ENCODE data around the gene ZNF438. TPM values are rescaled to one million over a fixed set of nuclear protein-coding genes. Genes with fewer than 3 reads are reported as not detected.

The ZNF438 gene
- total RNA-seq, 1 donor = 4.3 TPM

DNA sequence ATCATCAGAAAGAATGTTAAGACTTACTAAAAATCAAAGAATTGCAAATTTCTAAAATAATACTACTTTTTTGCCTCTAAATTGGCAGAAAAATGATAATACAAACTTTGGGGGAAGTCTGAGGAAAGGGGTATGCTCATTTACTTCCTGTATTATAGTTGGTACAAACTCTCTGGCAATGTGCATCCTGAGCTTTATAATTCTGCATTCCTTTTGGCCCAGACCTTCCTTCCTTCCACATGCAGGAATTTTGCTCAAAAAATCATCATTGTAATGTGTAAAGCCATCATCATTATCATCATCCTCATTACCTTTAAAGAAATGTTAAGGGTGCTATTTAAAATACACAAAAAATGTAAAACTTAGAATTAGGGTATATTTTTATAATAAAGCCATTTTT lies 148.5 kb downstream of the ZNF438 start:
- H3K27ac ChIP-seq (ENCODE audit: low read depth, low read length) = no peak overlapping the region
- no peak overlapping the region for H3K4me2 ChIP-seq (ENCODE audit: insufficient read depth, low read length)
- no peak overlapping the region for H3K4me3 ChIP-seq (ENCODE audit: insufficient read depth, low read length)
- TF ChIP-seq, protein P1, sequence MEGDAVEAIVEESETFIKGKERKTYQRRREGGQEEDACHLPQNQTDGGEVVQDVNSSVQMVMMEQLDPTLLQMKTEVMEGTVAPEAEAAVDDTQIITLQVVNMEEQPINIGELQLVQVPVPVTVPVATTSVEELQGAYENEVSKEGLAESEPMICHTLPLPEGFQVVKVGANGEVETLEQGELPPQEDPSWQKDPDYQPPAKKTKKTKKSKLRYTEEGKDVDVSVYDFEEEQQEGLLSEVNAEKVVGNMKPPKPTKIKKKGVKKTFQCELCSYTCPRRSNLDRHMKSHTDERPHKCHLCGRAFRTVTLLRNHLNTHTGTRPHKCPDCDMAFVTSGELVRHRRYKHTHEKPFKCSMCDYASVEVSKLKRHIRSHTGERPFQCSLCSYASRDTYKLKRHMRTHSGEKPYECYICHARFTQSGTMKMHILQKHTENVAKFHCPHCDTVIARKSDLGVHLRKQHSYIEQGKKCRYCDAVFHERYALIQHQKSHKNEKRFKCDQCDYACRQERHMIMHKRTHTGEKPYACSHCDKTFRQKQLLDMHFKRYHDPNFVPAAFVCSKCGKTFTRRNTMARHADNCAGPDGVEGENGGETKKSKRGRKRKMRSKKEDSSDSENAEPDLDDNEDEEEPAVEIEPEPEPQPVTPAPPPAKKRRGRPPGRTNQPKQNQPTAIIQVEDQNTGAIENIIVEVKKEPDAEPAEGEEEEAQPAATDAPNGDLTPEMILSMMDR (IDR thresholded peaks at IDR 0.05; ENCODE audit: extremely low read depth, low read depth, low read length) = no peak
- no peaks in the 10 kb centered on the region for H3K79me2 ChIP-seq (ENCODE audit: insufficient read depth, low read length)
- DNase-seq (ENCODE audit: insufficient read length, low spot score, missing footprints) = no peak
- no peaks in the 10 kb centered on the region for H3K4me1 ChIP-seq (ENCODE audit: insufficient read depth, low read length)
- H4K20me1 ChIP-seq (ENCODE audit: insufficient read depth, low read length) = no peaks in the 10 kb centered on the region
- H3K9me3 ChIP-seq (ENCODE audit: low read depth, low read length) = no peaks in the 10 kb centered on the region
- no peaks in the 10 kb centered on the region for H3K36me3 ChIP-seq (ENCODE audit: insufficient read depth, low read length)
- H2AFZ ChIP-seq (ENCODE audit: low read length) = no peak overlapping the region
- H3K27me3 ChIP-seq (ENCODE audit: insufficient read depth, low read length) = no peaks in the 10 kb centered on the region

DNA sequence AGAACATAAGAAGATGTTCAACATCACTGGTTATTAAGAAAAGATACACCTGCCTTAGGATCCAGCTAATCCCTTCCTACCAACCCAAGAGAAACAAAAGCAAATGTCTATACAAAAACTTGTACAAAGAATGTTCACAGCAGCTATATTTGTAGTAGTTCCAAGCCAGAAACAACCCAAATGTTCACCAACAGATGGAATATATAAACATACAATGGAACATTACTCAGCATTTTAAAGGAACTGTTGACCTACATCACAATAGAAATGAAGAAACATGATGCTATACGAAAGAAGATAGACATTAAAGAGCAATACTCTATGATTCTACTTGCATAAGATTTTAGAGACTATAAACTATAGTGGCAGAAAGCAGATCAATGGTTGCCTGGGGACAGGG lies 149.4 kb downstream of the ZNF438 start:
- H3K4me2 ChIP-seq (ENCODE audit: insufficient read depth, low read length) = no peak overlapping the region

DNA sequence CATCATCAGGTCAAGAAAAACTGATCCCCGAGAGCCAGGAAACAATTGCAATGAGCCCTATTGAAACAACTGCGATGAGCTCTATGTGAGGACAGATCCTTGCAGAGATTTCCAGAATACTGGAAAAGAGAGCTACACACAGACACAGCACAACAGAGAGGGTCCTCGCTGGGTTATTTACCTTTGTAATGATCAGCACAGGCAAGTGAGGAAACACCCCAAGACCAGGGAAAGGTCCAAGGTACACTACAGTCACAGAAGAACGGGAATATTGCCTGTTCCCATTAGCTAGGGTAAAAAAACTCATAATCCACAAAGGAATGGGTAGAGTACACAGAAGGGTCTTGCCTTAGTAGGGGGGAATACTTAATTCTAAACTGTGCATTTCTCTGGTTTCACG lies 152.7 kb downstream of the ZNF438 start:
- TF ChIP-seq, protein P1 (IDR thresholded peaks at IDR 0.05; ENCODE audit: extremely low read depth, low read depth, low read length) = no peak
- H3K27me3 ChIP-seq (ENCODE audit: insufficient read depth, low read length) = no peaks in the 10 kb centered on the region
- no peak overlapping the region for H3K27ac ChIP-seq (ENCODE audit: low read depth, low read length)
- DNase-seq (ENCODE audit: insufficient read length, low spot score, missing footprints) = no peak
- no peaks in the 10 kb centered on the region for H3K79me2 ChIP-seq (ENCODE audit: insufficient read depth, low read length)
- H3K36me3 ChIP-seq (ENCODE audit: insufficient read depth, low read length) = no peaks in the 10 kb centered on the region
- no peak overlapping the region for H3K4me2 ChIP-seq (ENCODE audit: insufficient read depth, low read length)
- H3K4me1 ChIP-seq (ENCODE audit: insufficient read depth, low read length) = no peaks in the 10 kb centered on the region
- H4K20me1 ChIP-seq (ENCODE audit: insufficient read depth, low read length) = no peaks in the 10 kb centered on the region
- H3K4me3 ChIP-seq (ENCODE audit: insufficient read depth, low read length) = no peak overlapping the region
- H2AFZ ChIP-seq (ENCODE audit: low read length) = no peak overlapping the region
- no peaks in the 10 kb centered on the region for H3K9me3 ChIP-seq (ENCODE audit: low read depth, low read length)

More for the DNA sequence above, 149.4 kb downstream of the ZNF438 start:
- DNase-seq (ENCODE audit: insufficient read length, low spot score, missing footprints) = no peak
- no peak overlapping the region for H3K4me3 ChIP-seq (ENCODE audit: insufficient read depth, low read length)
- H3K9me3 ChIP-seq (ENCODE audit: low read depth, low read length) = no peaks in the 10 kb centered on the region
- TF ChIP-seq, protein P1 (IDR thresholded peaks at IDR 0.05; ENCODE audit: extremely low read depth, low read depth, low read length) = no peak
- no peaks in the 10 kb centered on the region for H3K27me3 ChIP-seq (ENCODE audit: insufficient read depth, low read length)
- H3K79me2 ChIP-seq (ENCODE audit: insufficient read depth, low read length) = no peaks in the 10 kb centered on the region
- no peak overlapping the region for H2AFZ ChIP-seq (ENCODE audit: low read length)
- H3K4me1 ChIP-seq (ENCODE audit: insufficient read depth, low read length) = no peaks in the 10 kb centered on the region
- no peak overlapping the region for H3K27ac ChIP-seq (ENCODE audit: low read depth, low read length)
- H3K36me3 ChIP-seq (ENCODE audit: insufficient read depth, low read length) = no peaks in the 10 kb centered on the region
- no peaks in the 10 kb centered on the region for H4K20me1 ChIP-seq (ENCODE audit: insufficient read depth, low read length)

DNA sequence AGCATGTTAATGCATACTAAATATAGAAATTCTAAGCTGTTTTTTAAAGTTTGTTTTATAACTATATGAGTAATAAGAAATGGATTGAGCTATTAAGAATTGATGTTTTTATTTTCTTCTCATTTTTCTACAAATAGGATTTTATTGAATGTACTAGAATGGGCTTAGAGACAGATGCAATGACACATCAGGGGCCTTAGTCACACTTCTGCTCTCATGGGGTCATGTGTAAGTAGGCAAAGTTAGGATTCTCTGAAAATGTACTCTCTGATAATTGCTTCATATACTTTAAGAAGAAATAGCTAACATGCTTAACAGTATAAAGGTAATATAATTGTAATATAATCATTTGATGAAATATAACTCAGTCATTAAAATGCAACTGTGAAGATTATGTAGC lies 154.6 kb downstream of the ZNF438 start:
- H3K79me2 ChIP-seq (ENCODE audit: insufficient read depth, low read length) = no peaks in the 10 kb centered on the region
- H3K4me2 ChIP-seq (ENCODE audit: insufficient read depth, low read length) = no peak overlapping the region
- H3K9me3 ChIP-seq (ENCODE audit: low read depth, low read length) = no peaks in the 10 kb centered on the region
- H3K36me3 ChIP-seq (ENCODE audit: insufficient read depth, low read length) = no peaks in the 10 kb centered on the region
- H3K4me1 ChIP-seq (ENCODE audit: insufficient read depth, low read length) = no peaks in the 10 kb centered on the region
- peak; percentile 81 for DNase-seq (ENCODE audit: insufficient read length, low spot score, missing footprints)
- no peak overlapping the region for H3K4me3 ChIP-seq (ENCODE audit: insufficient read depth, low read length)
- H3K27me3 ChIP-seq (ENCODE audit: insufficient read depth, low read length) = no peaks in the 10 kb centered on the region
- H4K20me1 ChIP-seq (ENCODE audit: insufficient read depth, low read length) = no peaks in the 10 kb centered on the region
- TF ChIP-seq, protein P1 (IDR thresholded peaks at IDR 0.05; ENCODE audit: extremely low read depth, low read depth, low read length) = no peak
- H3K27ac ChIP-seq (ENCODE audit: low read depth, low read length) = no peak overlapping the region
- H2AFZ ChIP-seq (ENCODE audit: low read length) = no peak overlapping the region

Measured in osteoblast (primary cell).